DMS114 treated with DMSO at 0.1 percent for 48 hours (cell line): ENCODE results near the gene TSPAN8.
"Not testable (repeated sequence)": the region's sequence is repeated elsewhere in the genome, so short reads cannot be mapped to it uniquely, and the experiment has no call there.

Source experiments
- DNase-seq: peaks from one replicate; lab custom pipeline; 2025; ENCODE audit not compliant: unreplicated experiment; lab: John Stamatoyannopoulos, UW

TSPAN8 gene

DNA sequence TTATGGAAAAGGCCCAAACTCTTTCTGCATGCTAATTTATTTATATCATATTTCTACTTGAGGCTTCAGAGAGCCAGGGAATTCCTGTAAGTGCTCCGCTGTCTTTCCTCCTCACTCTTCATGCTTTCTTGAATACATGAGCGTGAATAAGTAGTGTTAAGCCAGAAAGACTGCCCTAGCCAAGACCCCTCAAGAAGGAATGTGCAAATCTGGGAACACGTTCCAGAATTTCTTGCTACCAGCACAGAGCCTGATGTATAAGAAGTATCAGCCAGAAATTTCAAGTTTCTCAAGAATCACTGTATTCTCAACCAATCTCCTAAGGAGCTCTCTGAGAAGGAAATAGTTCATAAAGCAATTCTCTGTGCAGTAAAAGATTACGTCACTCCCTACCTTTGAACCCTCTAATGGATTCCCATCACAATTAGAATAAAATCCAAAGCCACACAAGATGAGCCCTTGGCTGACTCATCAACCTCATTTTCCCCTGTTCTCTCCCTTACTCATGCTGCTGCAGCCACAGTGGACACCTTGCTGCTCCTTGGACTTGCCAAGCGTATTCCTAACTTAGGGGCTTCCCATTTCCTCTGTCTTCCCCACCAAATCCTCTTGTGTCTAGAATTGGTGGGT is 6.9 kb upstream of the TSPAN8 start:
- no peak for DNase-seq

DNA sequence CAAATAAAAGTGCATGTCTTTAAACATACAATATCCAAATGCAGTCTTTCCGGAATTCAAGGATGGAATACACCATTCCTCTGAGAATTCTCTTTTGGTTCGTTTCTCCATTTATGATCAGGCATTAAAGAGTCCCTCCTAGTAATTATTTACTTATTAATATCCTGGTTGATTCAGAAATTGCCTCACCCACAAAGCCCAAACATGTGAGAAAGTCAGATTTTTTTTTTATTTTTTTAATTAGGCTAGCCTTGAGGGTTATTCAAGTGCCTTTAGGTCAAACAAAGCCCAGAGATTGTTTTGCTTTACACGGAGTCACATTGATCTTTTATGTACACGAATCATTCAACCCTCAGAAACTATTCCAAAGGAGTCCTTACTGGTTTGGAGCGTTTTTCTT is 6.4 kb upstream of the TSPAN8 start:
- DNase-seq = no peak

DNA sequence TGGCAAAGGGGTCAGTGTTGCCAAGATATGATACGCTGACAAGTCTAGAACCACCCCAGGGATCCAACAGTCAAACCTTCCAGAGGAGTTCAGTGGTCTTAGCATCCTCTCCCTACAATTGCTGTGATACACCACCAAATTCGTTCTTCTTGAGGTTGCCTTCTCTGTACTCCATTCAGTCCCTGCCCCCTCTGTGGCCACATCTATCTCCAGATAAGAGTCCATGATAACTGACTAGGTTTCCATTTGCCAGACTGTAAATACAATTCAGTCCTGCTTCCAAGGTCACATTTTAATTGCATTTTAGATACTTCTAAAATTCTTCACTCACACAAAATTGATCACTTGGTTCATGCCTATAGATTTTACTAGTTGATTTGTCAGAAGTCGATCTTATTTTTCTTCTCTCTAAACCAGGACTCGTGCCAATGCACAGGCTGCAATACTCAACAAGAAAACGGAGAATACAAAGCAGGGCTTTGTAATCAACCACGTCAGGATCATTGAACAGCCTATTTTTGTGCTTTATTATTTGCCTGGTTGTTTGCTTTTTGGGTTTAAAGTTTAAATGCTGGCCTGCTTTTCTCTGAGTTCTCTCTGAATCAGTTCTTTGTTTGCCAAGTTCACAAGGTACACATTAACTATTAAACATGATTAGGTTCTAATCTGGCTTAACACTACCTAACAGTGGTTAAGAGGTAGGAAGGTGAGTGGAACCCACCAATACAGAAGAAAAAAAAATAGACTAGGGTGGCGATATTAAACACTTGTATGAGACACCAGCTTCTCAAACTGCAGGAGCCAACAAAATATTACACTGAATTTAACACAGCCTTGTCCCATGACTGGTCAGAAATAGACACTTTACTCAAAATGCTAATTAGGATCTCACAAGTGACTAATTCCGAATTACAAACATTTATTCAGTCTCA is 5.3 kb upstream of the TSPAN8 start:
- no peak for DNase-seq

GRCh38 chr12:71161591-71161990 is 3.8 kb upstream of the TSPAN8 start:
- no peak for DNase-seq

- no peak for DNase-seq
These were observed 2.8 kb upstream of the TSPAN8 start for GRCh38 chr12:71160585-71160984.

GRCh38 chr12:71159878-71160277 is 2.1 kb upstream of the TSPAN8 start:
- DNase-seq = no peak

- no peak for DNase-seq
These were observed 1.5 kb upstream of the TSPAN8 start for GRCh38 chr12:71159264-71159663.

- no peak for DNase-seq
These were observed 623 bp upstream of the TSPAN8 start for GRCh38 chr12:71158361-71158882.

DNA sequence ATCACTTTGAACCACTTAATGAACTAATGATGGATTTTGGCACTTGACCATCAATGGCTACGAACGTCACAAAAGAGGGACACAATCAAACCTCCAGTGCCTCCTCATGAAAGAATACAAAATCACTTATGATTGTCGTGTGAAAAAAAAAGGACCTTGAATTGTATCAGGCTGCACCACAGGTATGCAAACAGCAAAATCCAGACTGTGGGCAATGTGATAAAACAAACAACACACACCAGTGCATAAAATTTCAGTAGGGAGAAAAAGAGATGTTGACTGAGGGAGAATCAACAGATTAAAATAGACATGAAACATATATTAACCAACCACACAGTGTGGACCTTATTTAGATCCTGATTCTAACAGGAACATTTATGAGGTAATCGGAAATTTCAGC is 2.6 kb downstream of the TSPAN8 start:
- no peak for DNase-seq

DNA sequence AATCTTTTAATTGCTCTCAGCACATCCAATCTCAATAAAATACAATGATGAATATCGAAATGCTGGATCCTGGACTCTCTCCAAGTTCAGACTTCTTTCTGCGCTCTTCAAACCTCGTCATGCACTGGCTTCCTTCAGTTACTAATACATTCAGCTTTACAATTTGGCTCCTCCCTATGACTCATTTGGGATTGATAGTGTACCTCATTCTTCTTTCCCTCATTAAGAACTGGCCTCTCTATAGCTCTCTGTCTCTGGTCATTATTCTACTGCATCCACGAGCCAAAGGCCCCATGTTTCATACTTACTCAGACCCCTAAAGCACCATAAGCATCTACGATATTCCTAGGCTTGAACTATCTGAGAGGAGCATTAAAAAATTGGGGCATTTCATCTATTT is 4.9 kb downstream of the TSPAN8 start:
- no peak for DNase-seq

DNA sequence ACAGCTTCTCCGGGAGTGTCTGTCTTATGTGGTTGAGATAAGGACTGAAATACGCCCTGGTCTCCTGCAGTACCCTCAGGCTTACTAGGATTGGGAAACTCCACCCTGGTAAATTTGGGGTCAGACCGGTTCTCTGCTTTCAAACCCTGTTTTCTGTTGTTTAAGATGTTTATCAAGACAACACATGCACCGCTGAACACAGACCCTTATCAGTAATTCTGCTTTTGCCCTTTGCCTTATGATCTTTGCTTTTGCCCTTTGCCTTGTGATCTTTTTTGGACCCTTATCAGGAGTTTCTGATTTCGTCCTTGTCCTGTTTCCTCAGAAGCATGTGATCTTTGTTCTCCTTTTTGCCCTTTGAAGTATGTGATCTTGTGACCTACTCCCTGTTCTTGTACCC is 7.8 kb downstream of the TSPAN8 start:
- not testable (repeated sequence) for DNase-seq

GRCh38 chr12:71144682-71145081 is 13.1 kb downstream of the TSPAN8 start:
- DNase-seq = no peak

DNA sequence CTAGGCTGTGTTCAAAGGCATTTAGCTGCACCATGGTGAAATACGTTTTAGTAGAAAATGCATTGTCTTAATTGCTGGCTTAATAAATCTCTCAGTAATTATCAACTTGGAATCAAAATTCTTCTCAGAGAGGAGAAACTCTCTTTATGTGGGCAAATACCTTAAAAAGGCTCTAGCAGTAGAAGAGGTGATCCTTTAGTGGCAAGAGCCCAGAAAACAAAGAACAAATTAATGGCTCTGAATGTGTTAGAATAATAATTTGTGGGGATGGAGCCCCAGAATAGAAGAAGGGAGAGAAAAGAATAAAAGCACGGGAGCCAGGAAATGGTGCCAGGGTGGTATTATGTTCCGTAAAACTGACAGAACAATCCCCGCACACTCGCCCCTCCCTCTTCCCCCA is 14.8 kb downstream of the TSPAN8 start:
- DNase-seq = no peak

- no peak for DNase-seq
These were observed 15.8 kb downstream of the TSPAN8 start for GRCh38 chr12:71142016-71142415.

DNA sequence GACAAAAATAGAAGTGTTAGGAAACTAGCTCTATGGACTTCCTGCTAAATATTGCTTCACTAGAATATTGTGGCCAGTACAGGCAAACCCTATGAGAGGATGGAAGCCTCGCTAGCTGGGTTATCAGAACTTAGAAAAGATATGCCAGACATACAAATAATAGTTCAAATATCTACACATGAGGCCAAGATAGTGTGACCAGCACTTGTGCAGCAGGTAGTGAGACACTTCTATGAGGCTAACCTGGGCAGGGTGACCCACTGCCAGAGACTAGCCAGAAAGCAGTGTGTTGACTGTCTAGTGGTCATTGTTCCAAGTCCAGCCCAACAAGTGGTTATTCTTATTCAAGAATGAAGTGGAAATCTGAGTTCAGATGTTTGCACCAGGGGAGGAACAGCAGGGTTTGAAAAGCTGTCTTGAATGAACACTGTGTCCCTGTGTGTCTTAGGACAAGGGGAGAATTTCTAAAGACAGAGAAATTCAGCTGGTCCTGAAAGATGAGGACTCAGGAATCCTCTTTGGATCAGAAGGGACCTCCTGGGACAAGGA is 16.3 kb downstream of the TSPAN8 start:
- no peak for DNase-seq

DNA sequence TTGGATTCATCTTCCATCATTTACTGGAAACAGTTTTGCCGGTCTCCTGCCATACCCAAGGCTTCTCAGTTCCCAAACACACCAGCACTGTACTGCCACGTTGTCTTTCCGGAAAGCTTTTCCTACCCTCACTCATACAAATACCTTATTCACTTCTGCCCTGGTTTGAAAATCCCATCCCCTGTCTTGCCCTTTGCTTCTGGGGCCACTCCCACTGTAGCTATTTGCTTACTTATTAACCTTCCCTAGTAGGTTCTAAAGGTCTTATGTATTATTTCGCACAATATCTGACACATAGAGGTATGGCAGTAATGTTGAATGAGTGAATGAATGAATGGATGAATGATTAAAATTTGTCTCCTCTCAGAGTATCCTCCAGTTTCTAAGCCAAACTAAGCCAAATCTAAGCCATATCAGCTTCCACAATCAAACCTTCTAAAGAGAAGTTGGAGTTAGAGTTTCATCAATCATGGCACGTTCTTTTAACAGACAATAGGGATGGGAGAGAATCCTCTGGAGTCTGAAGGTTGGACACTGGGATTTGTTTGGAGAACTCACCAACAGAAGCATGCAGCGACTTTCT is 18.6 kb downstream of the TSPAN8 start:
- DNase-seq = no peak

DNA sequence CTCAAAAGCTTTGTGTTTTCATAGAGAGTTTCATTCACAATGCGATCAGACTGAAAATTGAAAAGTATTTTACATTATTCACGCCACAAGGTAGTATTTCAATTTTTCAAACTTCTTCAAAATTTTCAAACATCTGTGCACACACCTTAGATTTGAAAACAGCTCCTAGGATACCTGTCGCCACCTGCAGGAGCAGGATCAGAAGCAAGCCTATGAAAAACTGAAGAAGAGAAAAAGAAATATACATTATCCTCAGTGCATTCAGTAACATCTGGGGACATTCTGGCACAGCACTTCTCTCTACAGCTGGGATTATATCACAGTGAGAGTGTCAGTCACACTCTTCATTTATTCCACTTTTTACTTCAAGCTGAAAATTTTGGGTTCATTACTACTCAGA is 19.8 kb downstream of the TSPAN8 start:
- no peak for DNase-seq

DNA sequence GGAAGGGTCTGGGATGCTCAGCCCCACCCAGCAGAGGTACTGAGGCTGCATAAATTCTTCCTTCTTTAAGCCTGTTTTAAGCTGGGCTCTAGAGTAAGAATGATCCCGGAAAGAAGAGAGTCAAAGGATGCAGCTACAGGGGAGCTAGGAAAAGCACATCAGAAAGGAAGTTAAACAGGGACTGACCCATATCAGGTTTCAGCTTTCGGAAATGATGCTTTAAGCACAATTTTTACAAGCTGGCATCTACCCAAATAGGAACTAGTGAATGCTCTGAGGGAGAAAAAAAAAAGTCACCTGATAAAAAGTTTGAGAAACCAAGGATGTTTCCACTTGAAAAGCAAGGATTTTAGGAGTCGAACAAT is 22.0 kb downstream of the TSPAN8 start:
- DNase-seq = no peak

- no peak for DNase-seq
These were observed 22.6 kb downstream of the TSPAN8 start for GRCh38 chr12:71135077-71135811.

- no peak for DNase-seq
These were observed 23.4 kb downstream of the TSPAN8 start for GRCh38 chr12:71134405-71134804.

DNA sequence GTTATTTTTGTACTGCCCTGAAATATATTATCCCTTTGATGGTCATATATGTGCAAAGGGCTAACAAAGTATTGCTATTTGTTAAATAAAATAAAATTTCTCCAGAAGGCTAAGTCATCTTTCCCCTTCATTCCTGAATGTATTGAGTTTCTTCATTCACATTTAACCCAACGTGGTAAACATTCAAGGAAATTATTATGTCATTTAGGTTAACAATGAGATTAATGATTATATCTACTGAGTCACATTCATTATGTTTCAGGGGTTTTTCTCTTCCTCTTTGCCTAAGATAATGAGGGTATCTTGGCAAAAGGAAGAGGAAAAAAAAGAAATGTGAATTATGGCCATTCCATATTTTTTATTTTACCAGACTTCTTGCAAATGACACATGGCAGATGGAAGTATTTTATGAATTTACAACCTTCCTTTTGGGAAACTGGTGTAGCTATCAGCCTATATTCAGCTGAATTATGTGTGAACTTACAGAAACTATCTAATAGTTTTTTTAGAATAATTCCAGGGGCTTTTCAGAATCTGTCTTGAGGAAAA is 27.2 kb downstream of the TSPAN8 start:
- no peak for DNase-seq
